ENCODE results near the gene PPP1R9A. TPM values are rescaled to one million over a fixed set of nuclear protein-coding genes. Genes with fewer than 3 reads are reported as not detected.

PPP1R9A gene
- total RNA-seq, 1 donor from 2014 or later: 30.6 TPM

DNA sequence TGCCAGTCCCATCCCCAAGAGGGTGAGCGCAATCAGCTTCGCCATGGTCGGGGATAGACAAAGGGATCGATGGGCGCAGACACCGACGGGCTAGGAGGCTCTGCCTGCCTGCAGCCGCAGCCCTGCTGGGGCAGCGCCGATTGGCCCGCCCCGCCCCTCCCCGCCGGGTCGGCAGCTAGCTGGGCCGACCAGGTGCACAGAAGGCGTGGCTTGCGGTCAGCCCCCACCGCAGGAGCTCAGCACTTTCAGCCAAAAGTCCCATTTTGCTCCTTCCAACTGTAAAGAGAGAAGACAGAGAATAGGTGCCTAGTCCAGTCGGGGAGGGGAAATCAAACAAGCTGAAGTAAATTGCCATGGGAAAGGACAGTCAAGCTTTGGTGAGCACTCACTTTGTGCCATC is 417.0 kb downstream of the PPP1R9A start, which contains the start of gene PON1:
TSS of gene PON1 (minus strand) at position 102 of the 400 bp plus-strand sequence. CDS start at position 45, 57 bp downstream.
- H3K27me3 ChIP-seq: peaks cover 6% of the 10 kb centered on the region
- ATAC-seq (peak; percentile 53), DNase-seq (no peak)
- no peaks in the 10 kb centered on the region for H3K4me1 ChIP-seq
- H3K36me3 ChIP-seq: no peaks in the 10 kb centered on the region
- intact Hi-C loops (cut with DNase I): no loop called here
- H3K27ac ChIP-seq: no peak within 1 kb of the TSS
- TF ChIP-seq, protein P1, sequence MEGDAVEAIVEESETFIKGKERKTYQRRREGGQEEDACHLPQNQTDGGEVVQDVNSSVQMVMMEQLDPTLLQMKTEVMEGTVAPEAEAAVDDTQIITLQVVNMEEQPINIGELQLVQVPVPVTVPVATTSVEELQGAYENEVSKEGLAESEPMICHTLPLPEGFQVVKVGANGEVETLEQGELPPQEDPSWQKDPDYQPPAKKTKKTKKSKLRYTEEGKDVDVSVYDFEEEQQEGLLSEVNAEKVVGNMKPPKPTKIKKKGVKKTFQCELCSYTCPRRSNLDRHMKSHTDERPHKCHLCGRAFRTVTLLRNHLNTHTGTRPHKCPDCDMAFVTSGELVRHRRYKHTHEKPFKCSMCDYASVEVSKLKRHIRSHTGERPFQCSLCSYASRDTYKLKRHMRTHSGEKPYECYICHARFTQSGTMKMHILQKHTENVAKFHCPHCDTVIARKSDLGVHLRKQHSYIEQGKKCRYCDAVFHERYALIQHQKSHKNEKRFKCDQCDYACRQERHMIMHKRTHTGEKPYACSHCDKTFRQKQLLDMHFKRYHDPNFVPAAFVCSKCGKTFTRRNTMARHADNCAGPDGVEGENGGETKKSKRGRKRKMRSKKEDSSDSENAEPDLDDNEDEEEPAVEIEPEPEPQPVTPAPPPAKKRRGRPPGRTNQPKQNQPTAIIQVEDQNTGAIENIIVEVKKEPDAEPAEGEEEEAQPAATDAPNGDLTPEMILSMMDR (IDR thresholded peaks at IDR 0.05): no peak
- H3K4me3 ChIP-seq: no peak within 1 kb of the TSS
- H3K9me3 ChIP-seq: no peaks in the 10 kb centered on the region

- TF ChIP-seq, protein P1 (IDR thresholded peaks at IDR 0.05): no peak
- Histone ChIP-seq H3K27me3 (peaks cover 6% of the 10 kb centered on the region), H3K36me3 (no peaks in the 10 kb centered on the region), H3K4me3 (no peak overlapping the region), H3K9me3 (no peaks in the 10 kb centered on the region), H3K27ac (no peak overlapping the region), H3K4me1 (no peaks in the 10 kb centered on the region)
- intact Hi-C loops (cut with DNase I): no loop called here
- no peak for ATAC-seq
- DNase-seq: no peak
Observed at GRCh38 chr7:95327356-95327755, 420.0 kb downstream of the PPP1R9A start.

DNA sequence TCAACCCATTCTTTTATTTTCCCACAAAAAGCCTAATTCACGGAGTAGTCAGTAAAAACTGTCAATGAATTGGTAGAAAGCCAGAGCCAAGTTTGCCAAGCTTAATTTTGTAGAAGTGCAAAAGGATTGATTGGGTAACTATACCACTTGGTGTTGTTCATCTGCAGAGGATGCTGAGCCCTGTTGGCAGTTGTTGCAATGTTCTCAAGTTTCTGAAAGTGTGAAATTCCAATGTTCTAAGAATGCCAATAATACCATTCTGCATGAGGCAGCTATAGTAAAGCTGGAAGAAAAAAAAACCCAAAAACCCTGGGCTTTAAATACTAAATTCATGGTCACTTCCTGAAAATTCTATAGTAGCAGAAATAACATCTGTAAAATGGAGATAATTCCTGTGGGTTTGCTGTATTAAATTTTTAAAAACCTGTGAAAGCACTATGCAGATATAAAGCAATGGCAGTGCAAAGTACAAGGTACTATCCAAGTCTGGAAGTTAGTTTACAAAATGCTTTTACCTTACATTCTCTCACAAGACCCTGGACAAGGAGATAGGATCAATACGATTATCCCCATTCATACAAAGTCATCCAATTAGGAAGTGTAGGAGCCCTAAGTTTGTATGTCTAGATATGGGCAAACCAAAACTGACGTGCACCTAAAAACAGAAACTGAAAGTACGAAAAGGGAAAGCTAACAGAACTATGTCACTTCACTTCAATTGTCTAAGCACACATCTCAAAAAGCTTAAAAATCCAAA is 423.0 kb downstream of the PPP1R9A start:
- no peaks in the 10 kb centered on the region for H3K27me3 ChIP-seq
- H3K27ac ChIP-seq: no peak overlapping the region
- no peaks in the 10 kb centered on the region for H3K9me3 ChIP-seq
- peak overlapping the region; percentile 42 for H3K4me3 ChIP-seq
- TF ChIP-seq, protein P1 (IDR thresholded peaks at IDR 0.05): no peak
- no peak for DNase-seq
- H3K36me3 ChIP-seq: no peaks in the 10 kb centered on the region
- intact Hi-C loops (cut with DNase I): no loop called here
- ATAC-seq: peak; percentile 49
- no peaks in the 10 kb centered on the region for H3K4me1 ChIP-seq

GRCh38 chr7:95330961-95331337 is 423.6 kb downstream of the PPP1R9A start:
- ATAC-seq (no peak), DNase-seq (no peak)
- H3K4me1 ChIP-seq: no peaks in the 10 kb centered on the region
- TF ChIP-seq, protein P1 (IDR thresholded peaks at IDR 0.05): no peak
- no peaks in the 10 kb centered on the region for H3K36me3 ChIP-seq
- H3K4me3 ChIP-seq: peak overlapping the region; percentile 42
- H3K27ac ChIP-seq: no peak overlapping the region
- no peaks in the 10 kb centered on the region for H3K9me3 ChIP-seq
- intact Hi-C loops (cut with DNase I): no loop called here
- no peaks in the 10 kb centered on the region for H3K27me3 ChIP-seq

- ATAC-seq: no peak
- H3K4me1 ChIP-seq: no peaks in the 10 kb centered on the region
- H3K27ac ChIP-seq: no peak overlapping the region
- H3K9me3 ChIP-seq: no peaks in the 10 kb centered on the region
- TF ChIP-seq, protein P1 (IDR thresholded peaks at IDR 0.05): no peak
- no peak overlapping the region for H3K4me3 ChIP-seq
- no peaks in the 10 kb centered on the region for H3K36me3 ChIP-seq
- no peak for DNase-seq
- no peaks in the 10 kb centered on the region for H3K27me3 ChIP-seq
- intact Hi-C loops (cut with DNase I): no loop called here
Observed at GRCh38 chr7:95334447-95334846, 427.1 kb downstream of the PPP1R9A start.
